Measurements from ENCODE around the gene TMEM121B.

Gene TMEM121B

DNA sequence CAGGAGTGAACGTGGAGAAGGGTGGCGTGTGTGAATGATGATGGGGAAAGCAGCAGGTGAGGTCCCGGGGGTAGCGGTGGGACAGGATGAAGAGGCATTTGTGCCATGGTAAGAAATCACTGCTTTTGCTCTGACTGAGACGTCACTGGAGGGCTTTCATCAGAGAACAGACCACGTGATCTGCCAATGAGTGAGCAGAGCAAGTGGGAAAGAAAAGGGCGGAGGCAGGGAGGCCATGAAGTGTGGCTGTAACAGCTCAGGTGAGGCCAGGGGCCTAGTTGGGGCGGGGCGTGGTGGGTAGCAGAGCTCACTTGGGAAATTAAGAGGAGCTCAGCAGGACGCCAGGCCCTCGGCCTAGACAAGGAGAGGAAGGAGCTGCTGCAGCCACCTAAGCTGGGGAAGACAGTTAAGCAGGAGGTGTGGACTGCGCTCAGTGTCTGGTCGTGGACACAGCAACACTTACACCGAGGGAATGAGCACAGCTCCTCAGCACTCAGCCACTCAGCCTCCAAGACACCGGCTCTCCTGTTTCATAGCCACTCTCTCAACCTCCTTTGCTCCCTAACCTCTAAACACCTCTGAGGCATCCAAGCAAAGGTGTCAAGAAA is 14.1 kb upstream of the TMEM121B start:
- TF ChIP-seq, protein P1, sequence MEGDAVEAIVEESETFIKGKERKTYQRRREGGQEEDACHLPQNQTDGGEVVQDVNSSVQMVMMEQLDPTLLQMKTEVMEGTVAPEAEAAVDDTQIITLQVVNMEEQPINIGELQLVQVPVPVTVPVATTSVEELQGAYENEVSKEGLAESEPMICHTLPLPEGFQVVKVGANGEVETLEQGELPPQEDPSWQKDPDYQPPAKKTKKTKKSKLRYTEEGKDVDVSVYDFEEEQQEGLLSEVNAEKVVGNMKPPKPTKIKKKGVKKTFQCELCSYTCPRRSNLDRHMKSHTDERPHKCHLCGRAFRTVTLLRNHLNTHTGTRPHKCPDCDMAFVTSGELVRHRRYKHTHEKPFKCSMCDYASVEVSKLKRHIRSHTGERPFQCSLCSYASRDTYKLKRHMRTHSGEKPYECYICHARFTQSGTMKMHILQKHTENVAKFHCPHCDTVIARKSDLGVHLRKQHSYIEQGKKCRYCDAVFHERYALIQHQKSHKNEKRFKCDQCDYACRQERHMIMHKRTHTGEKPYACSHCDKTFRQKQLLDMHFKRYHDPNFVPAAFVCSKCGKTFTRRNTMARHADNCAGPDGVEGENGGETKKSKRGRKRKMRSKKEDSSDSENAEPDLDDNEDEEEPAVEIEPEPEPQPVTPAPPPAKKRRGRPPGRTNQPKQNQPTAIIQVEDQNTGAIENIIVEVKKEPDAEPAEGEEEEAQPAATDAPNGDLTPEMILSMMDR (IDR thresholded peaks at IDR 0.05) = no peak

DNA sequence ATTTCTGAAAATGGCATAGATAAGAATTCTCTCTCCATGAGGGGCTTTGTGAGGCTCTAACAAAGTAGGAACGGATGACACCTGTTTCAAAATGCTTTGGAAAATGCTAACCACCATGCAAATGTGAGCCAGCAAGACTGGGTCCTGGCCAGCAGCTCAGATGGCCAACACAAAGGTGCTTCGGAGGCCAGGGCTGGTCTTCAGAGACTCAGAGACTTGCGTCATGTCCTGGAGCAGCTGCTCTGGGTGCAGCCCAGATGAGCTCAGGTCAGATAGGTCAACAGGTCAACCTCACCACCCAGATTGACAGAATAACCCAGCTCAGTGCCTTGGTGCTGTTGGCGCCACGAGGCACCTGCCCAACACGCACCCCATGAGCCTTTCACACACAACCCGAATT is 12.0 kb upstream of the TMEM121B start:
- TF ChIP-seq, protein P1 (IDR thresholded peaks at IDR 0.05) = no peak

DNA sequence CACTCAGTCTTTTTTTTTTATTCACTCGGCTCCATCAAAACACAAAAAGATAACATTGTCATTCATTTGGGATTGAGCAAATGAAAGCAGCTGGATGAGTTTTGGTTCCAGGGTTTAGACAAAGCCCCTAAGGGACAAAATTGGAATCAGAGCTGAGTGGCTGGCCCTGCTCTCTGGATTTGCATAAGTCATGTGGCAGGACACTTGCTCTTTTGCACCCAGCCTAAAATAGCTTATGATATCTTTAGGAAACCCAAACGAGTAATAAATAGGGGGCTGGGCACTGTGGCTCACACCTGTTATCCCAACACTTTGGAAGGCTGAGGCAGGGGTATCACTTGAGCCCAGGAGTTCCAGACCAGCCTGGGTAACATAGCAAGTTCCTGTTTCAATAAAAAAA is 11.0 kb upstream of the TMEM121B start:
- TF ChIP-seq, protein P1 (IDR thresholded peaks at IDR 0.05) = no peak

DNA sequence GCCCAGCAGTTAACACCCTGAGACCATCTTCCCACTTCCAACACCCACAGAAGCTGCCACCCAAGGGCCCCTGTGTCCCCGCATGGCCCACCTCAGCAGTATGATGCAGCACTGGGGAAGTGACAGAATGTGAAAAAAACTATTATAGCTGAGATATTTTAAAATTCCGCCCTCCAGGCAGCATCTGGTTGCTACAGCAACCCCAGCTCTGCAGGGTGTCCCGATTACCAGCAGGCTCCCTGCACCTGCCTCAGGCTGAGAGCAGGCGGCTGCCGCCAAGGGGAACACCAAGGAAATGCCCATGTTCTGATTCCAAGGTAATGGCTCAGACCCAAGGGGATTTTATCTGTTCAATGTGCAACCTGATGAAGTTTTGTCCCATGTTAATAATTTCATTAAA is 10.5 kb upstream of the TMEM121B start:
- TF ChIP-seq, protein P1 (IDR thresholded peaks at IDR 0.05) = no peak

DNA sequence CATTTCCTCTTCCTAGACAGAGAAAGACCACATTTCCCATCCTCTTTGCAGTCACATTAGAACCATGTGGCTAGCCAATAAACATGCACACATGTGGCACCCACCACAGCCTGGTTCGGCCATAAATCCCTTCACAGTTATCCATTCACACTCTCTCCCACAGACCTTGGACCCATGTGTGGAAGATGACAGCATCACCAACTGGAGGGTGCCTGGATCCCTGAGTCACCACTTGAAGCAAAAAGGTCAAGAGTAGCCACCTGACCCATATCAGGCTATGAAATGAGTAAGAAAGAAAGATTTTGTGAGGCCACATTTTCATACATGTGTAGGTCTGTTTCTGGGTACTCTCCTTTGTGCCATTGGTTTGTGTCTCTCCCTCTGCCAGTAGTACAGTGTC is 9.0 kb upstream of the TMEM121B start:
- TF ChIP-seq, protein P1 (IDR thresholded peaks at IDR 0.05) = no peak

DNA sequence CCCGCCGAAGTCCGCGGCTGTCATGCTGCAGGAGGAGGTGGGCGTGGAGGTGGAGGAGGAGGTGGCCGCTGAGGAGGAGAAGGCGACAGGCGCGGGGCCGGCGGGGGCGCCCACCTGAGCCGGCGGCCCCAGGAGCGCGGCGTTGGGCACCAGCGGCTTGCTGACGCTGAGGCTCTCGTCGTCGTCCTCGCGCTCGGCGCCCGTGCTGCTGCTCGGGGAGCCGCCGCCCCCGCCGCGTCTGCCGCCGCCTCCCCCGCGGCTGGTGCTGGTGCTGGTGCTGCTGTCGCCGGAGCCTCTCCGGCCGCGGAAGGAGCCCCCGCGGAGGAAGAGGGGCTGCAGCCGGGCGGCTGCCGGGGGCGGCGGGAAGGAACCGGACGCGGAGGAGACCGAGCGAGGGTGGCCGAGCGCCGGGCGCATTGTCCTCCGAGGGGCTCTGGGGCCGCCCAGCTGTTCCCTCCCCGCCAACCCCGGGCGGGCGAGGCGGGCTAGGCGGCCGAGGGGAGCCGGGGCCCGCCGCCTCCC is 388 bp downstream of the TMEM121B start:
- TF ChIP-seq, protein P1 (IDR thresholded peaks at IDR 0.05) = no peak

DNA sequence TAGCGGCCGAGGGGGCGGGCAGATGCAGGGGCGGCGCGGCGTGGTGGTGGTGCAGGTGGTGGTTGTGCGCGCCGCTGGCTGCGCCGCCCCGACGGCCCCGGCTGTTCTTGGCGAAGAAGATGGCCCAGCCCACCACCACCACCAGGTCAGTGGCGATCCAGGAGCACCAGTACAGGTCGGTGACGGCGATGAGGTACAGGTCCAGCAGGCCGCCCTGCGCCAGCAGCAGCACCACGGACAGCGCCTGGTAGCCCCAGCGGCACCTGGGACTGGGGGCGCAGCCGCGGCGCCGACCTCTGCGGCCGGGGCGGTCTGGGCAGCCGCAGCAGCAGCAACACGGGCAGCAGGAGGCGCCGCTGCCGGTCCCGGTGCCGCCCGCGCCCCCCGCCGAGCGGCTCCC is 879 bp downstream of the TMEM121B start:
- TF ChIP-seq, protein P1 (IDR thresholded peaks at IDR 0.05) = no peak
